HepG2 (cell line): ENCODE data around the gene HNRNPUL1. TPM values are rescaled to one million over a fixed set of nuclear protein-coding genes. Genes with fewer than 3 reads are reported as not detected.

Source experiments
- AGO2 ChIP-seq: fragments of 200-400 bp; formaldehyde crosslinking; optimal IDR thresholded peaks from 2 replicates; pipeline ENCODE3; 2017; ENCODE audit warnings: mild to moderate bottlenecking, low read depth, low read length, moderate library complexity
- DR1 ChIP-seq: sonication (generic); formaldehyde crosslinking; IDR thresholded peaks from 2 replicates; pipeline ENCODE4 v1.8.0; 2021; ENCODE audit warnings: mild to moderate bottlenecking, missing genetic modification reagents, inconsistent platforms
- HMG20B ChIP-seq: conservative IDR thresholded peaks from 2 replicates; pipeline ENCODE4 v1.6.1; 2016; ENCODE audit warnings: missing genetic modification reagents, missing compliant biosample characterization
- SIX4 ChIP-seq: sonication (generic); formaldehyde crosslinking; IDR thresholded peaks from 2 replicates; pipeline ENCODE4 v1.4.0; 2020; ENCODE audit warnings: missing genetic modification reagents
- SOX6 ChIP-seq, 2 experiments: fragments of 450-650 bp in 1 of 2; sonication (generic) in 1 of 2; formaldehyde crosslinking in 1 of 2; IDR thresholded peaks; 2 replicates each; pipeline versions ENCODE4 v1.4.0 to v1.6.1; 2017 to 2020; ENCODE audit warnings: antibody characterized with exemption in 1 of 2, mild to moderate bottlenecking in 1 of 2, missing genetic modification reagents in 1 of 2
- TEAD3 ChIP-seq: optimal IDR thresholded peaks from 2 replicates; pipeline ENCODE3; 2016; ENCODE audit warnings: borderline replicate concordance
- ZFYVE20 ChIP-seq: sonication (generic); formaldehyde crosslinking; IDR thresholded peaks from 2 replicates; pipeline ENCODE4 v1.8.0; 2023; ENCODE audit warnings: low read depth, mild to moderate bottlenecking, moderate library complexity, missing genetic modification reagents, borderline replicate concordance
- ZNF432 ChIP-seq: sonication (generic); formaldehyde crosslinking; IDR thresholded peaks from 2 replicates; pipeline ENCODE4 v1.5.0; 2020; ENCODE audit warnings: missing genetic modification reagents, mild to moderate bottlenecking, borderline replicate concordance
- polyA plus RNA-seq, 8 experiments: library from polyadenylated mRNA; depleted of rRNA in 3 of 8; stranded (reverse) in 7 of 8; unstranded in 1 of 8; fragments of >200 nt; fragmentation: Illumina TruSeq in 4 of 8; extraction: Trizol in 4 of 8; gene quantifications; 2 replicates each; pipeline versions ENCODE4 v1.2.1 to v1.2.3, GENCODE V29; 2011 to 2016; ENCODE audit warnings: low read depth in 4 of 8, missing spikeins in 1 of 8, mixed read lengths in 1 of 8; ENCODE audit not compliant: insufficient read depth in 1 of 8
- total RNA-seq, 5 experiments: library from RNA; depleted of rRNA; stranded (reverse); fragments of >200 nt; fragmentation: Illumina TruSeq; extraction: Trizol; gene quantifications; 2 replicates each; pipeline ENCODE4 v1.2.3, GENCODE V29; 2016; ENCODE audit warnings: low read depth in 1 of 5
- TF ChIP-seq, protein P1 (sequence below): sonication (generic); formaldehyde crosslinking; conservative IDR thresholded peaks from 2 replicates; pipeline ENCODE4 v1.8.0; 2022; ENCODE audit warnings: missing genetic modification reagents
- TF ChIP-seq, protein P2 (sequence below): sonication (generic); formaldehyde crosslinking; IDR thresholded peaks from 2 replicates; pipeline ENCODE4 v1.8.0; 2022; ENCODE audit warnings: mild to moderate bottlenecking, missing genetic modification reagents
- TF ChIP-seq, protein P3 (sequence below): IDR thresholded peaks from 2 replicates; pipeline ENCODE4 v1.6.1; 2016
- TF ChIP-seq, protein P4 (sequence below): sonication (generic); formaldehyde crosslinking; IDR thresholded peaks from 2 replicates; pipeline ENCODE4 v1.4.0; 2020; ENCODE audit warnings: missing genetic modification reagents, mild to moderate bottlenecking, borderline replicate concordance
- TF ChIP-seq, protein P5 (sequence below): sonication (generic); formaldehyde crosslinking; IDR thresholded peaks from 2 replicates; pipeline ENCODE4 v1.5.0; 2020; ENCODE audit warnings: missing genetic modification reagents

The HNRNPUL1 gene
- total and polyA plus RNA-seq, 2 of the 13 experiments (the other 11 are each of a cell fraction or from before 2014, with no cell fraction given): 30.9 to 81.7 TPM

DNA sequence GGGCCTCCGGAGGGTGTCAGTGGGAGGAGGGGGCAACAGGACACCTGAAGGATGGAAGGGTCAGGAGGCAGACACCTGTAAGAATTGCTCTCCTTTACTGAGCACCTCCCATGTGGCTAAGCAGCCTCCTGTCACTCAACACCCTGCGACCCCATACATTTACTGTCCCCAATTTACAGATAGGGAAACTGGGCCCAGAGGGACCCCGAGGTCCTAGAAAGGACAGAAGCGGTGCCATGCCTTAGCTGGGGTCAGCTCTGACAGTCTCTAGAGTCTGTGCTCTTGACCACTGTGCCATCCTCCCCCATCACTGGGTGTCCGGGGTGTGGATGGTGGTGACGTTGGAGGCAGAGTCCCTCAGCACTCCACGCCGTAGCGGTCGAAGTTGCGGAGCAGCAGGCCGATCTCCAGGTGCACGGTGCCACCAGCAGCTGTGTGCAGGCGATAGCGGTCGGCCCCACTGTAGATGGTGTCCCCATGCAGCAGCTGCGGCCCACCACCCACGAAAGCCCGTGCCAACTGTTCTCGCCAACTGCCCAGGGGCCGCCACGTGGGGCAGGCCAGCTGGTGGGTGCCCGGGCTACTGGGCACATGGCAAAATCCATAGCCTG, 90.3 kb downstream of the HNRNPUL1 start (continued):
- TF ChIP-seq, protein P1, sequence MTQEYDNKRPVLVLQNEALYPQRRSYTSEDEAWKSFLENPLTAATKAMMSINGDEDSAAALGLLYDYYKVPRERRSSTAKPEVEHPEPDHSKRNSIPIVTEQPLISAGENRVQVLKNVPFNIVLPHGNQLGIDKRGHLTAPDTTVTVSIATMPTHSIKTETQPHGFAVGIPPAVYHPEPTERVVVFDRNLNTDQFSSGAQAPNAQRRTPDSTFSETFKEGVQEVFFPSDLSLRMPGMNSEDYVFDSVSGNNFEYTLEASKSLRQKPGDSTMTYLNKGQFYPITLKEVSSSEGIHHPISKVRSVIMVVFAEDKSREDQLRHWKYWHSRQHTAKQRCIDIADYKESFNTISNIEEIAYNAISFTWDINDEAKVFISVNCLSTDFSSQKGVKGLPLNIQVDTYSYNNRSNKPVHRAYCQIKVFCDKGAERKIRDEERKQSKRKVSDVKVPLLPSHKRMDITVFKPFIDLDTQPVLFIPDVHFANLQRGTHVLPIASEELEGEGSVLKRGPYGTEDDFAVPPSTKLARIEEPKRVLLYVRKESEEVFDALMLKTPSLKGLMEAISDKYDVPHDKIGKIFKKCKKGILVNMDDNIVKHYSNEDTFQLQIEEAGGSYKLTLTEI: no peak
- TF ChIP-seq DR1: no peak
- TF ChIP-seq, protein P2, sequence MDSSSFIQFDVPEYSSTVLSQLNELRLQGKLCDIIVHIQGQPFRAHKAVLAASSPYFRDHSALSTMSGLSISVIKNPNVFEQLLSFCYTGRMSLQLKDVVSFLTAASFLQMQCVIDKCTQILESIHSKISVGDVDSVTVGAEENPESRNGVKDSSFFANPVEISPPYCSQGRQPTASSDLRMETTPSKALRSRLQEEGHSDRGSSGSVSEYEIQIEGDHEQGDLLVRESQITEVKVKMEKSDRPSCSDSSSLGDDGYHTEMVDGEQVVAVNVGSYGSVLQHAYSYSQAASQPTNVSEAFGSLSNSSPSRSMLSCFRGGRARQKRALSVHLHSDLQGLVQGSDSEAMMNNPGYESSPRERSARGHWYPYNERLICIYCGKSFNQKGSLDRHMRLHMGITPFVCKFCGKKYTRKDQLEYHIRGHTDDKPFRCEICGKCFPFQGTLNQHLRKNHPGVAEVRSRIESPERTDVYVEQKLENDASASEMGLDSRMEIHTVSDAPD (CRISPR knock-in tag): no peak
- TF ChIP-seq, protein P3, sequence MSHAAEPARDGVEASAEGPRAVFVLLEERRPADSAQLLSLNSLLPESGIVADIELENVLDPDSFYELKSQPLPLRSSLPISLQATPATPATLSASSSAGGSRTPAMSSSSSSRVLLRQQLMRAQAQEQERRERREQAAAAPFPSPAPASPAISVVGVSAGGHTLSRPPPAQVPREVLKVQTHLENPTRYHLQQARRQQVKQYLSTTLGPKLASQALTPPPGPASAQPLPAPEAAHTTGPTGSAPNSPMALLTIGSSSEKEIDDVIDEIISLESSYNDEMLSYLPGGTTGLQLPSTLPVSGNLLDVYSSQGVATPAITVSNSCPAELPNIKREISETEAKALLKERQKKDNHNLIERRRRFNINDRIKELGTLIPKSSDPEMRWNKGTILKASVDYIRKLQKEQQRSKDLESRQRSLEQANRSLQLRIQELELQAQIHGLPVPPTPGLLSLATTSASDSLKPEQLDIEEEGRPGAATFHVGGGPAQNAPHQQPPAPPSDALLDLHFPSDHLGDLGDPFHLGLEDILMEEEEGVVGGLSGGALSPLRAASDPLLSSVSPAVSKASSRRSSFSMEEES (CRISPR knock-in tag): 0 out of 2 replicates have a peak, but pooled peaks have one; percentile 10
- TF ChIP-seq, protein P4, sequence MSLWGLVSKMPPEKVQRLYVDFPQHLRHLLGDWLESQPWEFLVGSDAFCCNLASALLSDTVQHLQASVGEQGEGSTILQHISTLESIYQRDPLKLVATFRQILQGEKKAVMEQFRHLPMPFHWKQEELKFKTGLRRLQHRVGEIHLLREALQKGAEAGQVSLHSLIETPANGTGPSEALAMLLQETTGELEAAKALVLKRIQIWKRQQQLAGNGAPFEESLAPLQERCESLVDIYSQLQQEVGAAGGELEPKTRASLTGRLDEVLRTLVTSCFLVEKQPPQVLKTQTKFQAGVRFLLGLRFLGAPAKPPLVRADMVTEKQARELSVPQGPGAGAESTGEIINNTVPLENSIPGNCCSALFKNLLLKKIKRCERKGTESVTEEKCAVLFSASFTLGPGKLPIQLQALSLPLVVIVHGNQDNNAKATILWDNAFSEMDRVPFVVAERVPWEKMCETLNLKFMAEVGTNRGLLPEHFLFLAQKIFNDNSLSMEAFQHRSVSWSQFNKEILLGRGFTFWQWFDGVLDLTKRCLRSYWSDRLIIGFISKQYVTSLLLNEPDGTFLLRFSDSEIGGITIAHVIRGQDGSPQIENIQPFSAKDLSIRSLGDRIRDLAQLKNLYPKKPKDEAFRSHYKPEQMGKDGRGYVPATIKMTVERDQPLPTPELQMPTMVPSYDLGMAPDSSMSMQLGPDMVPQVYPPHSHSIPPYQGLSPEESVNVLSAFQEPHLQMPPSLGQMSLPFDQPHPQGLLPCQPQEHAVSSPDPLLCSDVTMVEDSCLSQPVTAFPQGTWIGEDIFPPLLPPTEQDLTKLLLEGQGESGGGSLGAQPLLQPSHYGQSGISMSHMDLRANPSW: no peak
- no peak for TF ChIP-seq ZFYVE20 (CRISPR knock-in tag)
- peak; percentile 7 for TF ChIP-seq TEAD3 (CRISPR knock-in tag)
- no peak for TF ChIP-seq SOX6 (IDR thresholded peaks at IDR 0.05)
- no peak for TF ChIP-seq SOX6 (CRISPR knock-in tag; IDR thresholded peaks at IDR 0.05)
- peak; percentile 37 for TF ChIP-seq AGO2
- no peak for TF ChIP-seq SIX4 (CRISPR knock-in tag)
- no peak for TF ChIP-seq HMG20B (CRISPR knock-in tag)
- TF ChIP-seq, protein P5, sequence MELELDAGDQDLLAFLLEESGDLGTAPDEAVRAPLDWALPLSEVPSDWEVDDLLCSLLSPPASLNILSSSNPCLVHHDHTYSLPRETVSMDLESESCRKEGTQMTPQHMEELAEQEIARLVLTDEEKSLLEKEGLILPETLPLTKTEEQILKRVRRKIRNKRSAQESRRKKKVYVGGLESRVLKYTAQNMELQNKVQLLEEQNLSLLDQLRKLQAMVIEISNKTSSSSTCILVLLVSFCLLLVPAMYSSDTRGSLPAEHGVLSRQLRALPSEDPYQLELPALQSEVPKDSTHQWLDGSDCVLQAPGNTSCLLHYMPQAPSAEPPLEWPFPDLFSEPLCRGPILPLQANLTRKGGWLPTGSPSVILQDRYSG (CRISPR knock-in tag): no peak
- no peak for TF ChIP-seq ZNF432 (CRISPR knock-in tag)
